ENCODE data around the gene FAM89A.

The FAM89A gene

GRCh38 chr1:230983811-230984210, 56.2 kb downstream of the FAM89A start:
- TF ChIP-seq POLR2AphosphoS5 (IDR thresholded peaks at IDR 0.05; ENCODE audit: low read depth, low read length), result no peak
- TF ChIP-seq TAF1 (IDR thresholded peaks at IDR 0.05; ENCODE audit: borderline replicate concordance, insufficient read depth, low read length), result no peak
- TF ChIP-seq FOXP2 (optimal IDR thresholded peaks at IDR 0.05; ENCODE audit: borderline replicate concordance, extremely low read depth, extremely low read length, insufficient read depth), result no peak
- no peak for TF ChIP-seq SIN3A (IDR thresholded peaks at IDR 0.05; ENCODE audit: borderline replicate concordance, insufficient read depth, low read length)
- TF ChIP-seq, protein P1, sequence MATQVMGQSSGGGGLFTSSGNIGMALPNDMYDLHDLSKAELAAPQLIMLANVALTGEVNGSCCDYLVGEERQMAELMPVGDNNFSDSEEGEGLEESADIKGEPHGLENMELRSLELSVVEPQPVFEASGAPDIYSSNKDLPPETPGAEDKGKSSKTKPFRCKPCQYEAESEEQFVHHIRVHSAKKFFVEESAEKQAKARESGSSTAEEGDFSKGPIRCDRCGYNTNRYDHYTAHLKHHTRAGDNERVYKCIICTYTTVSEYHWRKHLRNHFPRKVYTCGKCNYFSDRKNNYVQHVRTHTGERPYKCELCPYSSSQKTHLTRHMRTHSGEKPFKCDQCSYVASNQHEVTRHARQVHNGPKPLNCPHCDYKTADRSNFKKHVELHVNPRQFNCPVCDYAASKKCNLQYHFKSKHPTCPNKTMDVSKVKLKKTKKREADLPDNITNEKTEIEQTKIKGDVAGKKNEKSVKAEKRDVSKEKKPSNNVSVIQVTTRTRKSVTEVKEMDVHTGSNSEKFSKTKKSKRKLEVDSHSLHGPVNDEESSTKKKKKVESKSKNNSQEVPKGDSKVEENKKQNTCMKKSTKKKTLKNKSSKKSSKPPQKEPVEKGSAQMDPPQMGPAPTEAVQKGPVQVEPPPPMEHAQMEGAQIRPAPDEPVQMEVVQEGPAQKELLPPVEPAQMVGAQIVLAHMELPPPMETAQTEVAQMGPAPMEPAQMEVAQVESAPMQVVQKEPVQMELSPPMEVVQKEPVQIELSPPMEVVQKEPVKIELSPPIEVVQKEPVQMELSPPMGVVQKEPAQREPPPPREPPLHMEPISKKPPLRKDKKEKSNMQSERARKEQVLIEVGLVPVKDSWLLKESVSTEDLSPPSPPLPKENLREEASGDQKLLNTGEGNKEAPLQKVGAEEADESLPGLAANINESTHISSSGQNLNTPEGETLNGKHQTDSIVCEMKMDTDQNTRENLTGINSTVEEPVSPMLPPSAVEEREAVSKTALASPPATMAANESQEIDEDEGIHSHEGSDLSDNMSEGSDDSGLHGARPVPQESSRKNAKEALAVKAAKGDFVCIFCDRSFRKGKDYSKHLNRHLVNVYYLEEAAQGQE (IDR thresholded peaks at IDR 0.05; ENCODE audit: insufficient read depth in 1 of 2, low read depth in 2 of 2, low read length in 2 of 2), result no peak

- no peak for TF ChIP-seq TAF1 (IDR thresholded peaks at IDR 0.05; ENCODE audit: borderline replicate concordance, insufficient read depth, low read length)
- TF ChIP-seq, protein P1 (IDR thresholded peaks at IDR 0.05; ENCODE audit: insufficient read depth in 1 of 2, low read depth in 2 of 2, low read length in 2 of 2), result no peak
Measured at GRCh38 chr1:230982696-230983095, 57.4 kb downstream of the FAM89A start.

DNA sequence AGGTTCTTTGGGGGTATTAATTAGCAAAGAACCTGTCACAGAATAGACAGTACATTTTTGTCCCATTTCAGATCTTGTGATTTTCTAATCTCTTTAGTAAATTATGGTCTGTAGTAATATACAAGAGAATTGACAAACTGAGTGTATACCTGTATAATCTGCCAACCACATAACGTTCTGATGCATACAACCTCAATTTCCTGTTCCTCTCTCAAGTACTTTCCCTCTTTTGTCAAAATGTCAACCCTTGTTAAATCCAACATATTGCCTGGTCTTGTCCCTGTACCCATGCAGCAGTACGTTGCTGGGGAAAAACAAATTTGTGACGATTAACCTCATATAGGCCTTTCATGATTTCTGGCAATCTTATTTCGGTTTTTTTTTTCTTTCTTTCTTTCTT, 60.1 kb downstream of the FAM89A start:
- TF ChIP-seq TAF1 (IDR thresholded peaks at IDR 0.05; ENCODE audit: borderline replicate concordance, insufficient read depth, low read length), result no peak
- no peak for TF ChIP-seq POLR2AphosphoS5 (IDR thresholded peaks at IDR 0.05; ENCODE audit: low read depth, low read length)
- TF ChIP-seq SIN3A (IDR thresholded peaks at IDR 0.05; ENCODE audit: borderline replicate concordance, insufficient read depth, low read length), result no peak
- TF ChIP-seq, protein P1 (IDR thresholded peaks at IDR 0.05; ENCODE audit: insufficient read depth in 1 of 2, low read depth in 2 of 2, low read length in 2 of 2), result no peak
- TF ChIP-seq FOXP2 (optimal IDR thresholded peaks at IDR 0.05; ENCODE audit: borderline replicate concordance, extremely low read depth, extremely low read length, insufficient read depth), result no peak

GRCh38 chr1:230979389-230979716, 60.7 kb downstream of the FAM89A start:
- TF ChIP-seq FOXP2 (optimal IDR thresholded peaks at IDR 0.05; ENCODE audit: borderline replicate concordance, extremely low read depth, extremely low read length, insufficient read depth), result no peak
- TF ChIP-seq TAF1 (IDR thresholded peaks at IDR 0.05; ENCODE audit: borderline replicate concordance, insufficient read depth, low read length), result no peak

- peak; percentile 74 for TF ChIP-seq POLR2AphosphoS5 (IDR thresholded peaks at IDR 0.05; ENCODE audit: low read depth, low read length)
- peak; percentile 88; the same call in 1 of the 2 replicates for TF ChIP-seq TAF1 (IDR thresholded peaks at IDR 0.05; ENCODE audit: borderline replicate concordance, insufficient read depth, low read length)
- TF ChIP-seq, protein P1 (IDR thresholded peaks at IDR 0.05; ENCODE audit: insufficient read depth in 1 of 2, low read depth in 2 of 2, low read length in 2 of 2), result no peak
- TF ChIP-seq FOXP2 (optimal IDR thresholded peaks at IDR 0.05; ENCODE audit: borderline replicate concordance, extremely low read depth, extremely low read length, insufficient read depth), result no peak
Measured at GRCh38 chr1:230978491-230979388, 61.3 kb downstream of the FAM89A start, which contains the start of the genes ARV1 and TTC13. TSS of gene ARV1 (plus strand) at chr1:230979094. CDS start at chr1:230979106, 12 bp downstream. TSS of gene TTC13 (minus strand) at chr1:230978861. CDS start at chr1:230978830, 31 bp downstream.

Data from PFSK-1 (cell line).